GM18870 (cell line): ENCODE data around the gene EFHC2.

ENCODE experiments used
- ATAC-seq: cut with Tn5 transposase; IDR thresholded peaks from one replicate; pipeline ENCODE4 v1.9.1; 2021; ENCODE audit warnings: moderate library complexity; ENCODE audit not compliant: unreplicated experiment

The EFHC2 gene

GRCh38 chrX:44343412-44344141 is at the start of gene EFHC2:
Gene EFHC2 (minus strand): TSS chrX:44343672. CDS start chrX:44343588, 84 bp downstream.
- no peak for ATAC-seq

- ATAC-seq = no peak
Measured at GRCh38 chrX:44392767-44393166, 49.3 kb upstream of the EFHC2 start.

GRCh38 chrX:44384688-44385338 is 41.3 kb upstream of the EFHC2 start:
- ATAC-seq = no peak

GRCh38 chrX:44382871-44383270 is 39.4 kb upstream of the EFHC2 start:
- no peak for ATAC-seq

GRCh38 chrX:44352758-44353157 is 9.3 kb upstream of the EFHC2 start:
- no peak for ATAC-seq

- no peak for ATAC-seq
Measured at GRCh38 chrX:44349561-44349960, 6.1 kb upstream of the EFHC2 start.

GRCh38 chrX:44344687-44345086 is 1.2 kb upstream of the EFHC2 start:
- no peak for ATAC-seq

- no peak for ATAC-seq
Measured at GRCh38 chrX:44344194-44344593, 722 bp upstream of the EFHC2 start.

- ATAC-seq = no peak
Measured at GRCh38 chrX:44342866-44343265, 606 bp downstream of the EFHC2 start.

- no peak for ATAC-seq
Measured at GRCh38 chrX:44338361-44338760, 5.1 kb downstream of the EFHC2 start.

GRCh38 chrX:44332437-44332836 is 11.0 kb downstream of the EFHC2 start:
- ATAC-seq = no peak

- no peak for ATAC-seq
Measured at GRCh38 chrX:44330227-44330626, 13.2 kb downstream of the EFHC2 start.

GRCh38 chrX:44319550-44319949 is 23.9 kb downstream of the EFHC2 start:
- no peak for ATAC-seq

- no peak for ATAC-seq
Measured at GRCh38 chrX:44317181-44317580, 26.3 kb downstream of the EFHC2 start.

- no peak for ATAC-seq
Measured at GRCh38 chrX:44314808-44315207, 28.7 kb downstream of the EFHC2 start.

GRCh38 chrX:44314259-44314734 is 29.2 kb downstream of the EFHC2 start:
- ATAC-seq = no peak

- ATAC-seq = no peak
Measured at GRCh38 chrX:44312421-44312820, 31.1 kb downstream of the EFHC2 start.

GRCh38 chrX:44310227-44310626 is 33.2 kb downstream of the EFHC2 start:
- ATAC-seq = no peak

GRCh38 chrX:44308869-44309268 is 34.6 kb downstream of the EFHC2 start:
- ATAC-seq = no peak

- no peak for ATAC-seq
Measured at GRCh38 chrX:44306356-44306755, 37.1 kb downstream of the EFHC2 start.

- ATAC-seq = no peak
Measured at GRCh38 chrX:44305921-44306320, 37.6 kb downstream of the EFHC2 start.

GRCh38 chrX:44303119-44303518 is 40.4 kb downstream of the EFHC2 start:
- no peak for ATAC-seq
